ENCODE data around the gene FRA10AC1.

The FRA10AC1 gene

DNA sequence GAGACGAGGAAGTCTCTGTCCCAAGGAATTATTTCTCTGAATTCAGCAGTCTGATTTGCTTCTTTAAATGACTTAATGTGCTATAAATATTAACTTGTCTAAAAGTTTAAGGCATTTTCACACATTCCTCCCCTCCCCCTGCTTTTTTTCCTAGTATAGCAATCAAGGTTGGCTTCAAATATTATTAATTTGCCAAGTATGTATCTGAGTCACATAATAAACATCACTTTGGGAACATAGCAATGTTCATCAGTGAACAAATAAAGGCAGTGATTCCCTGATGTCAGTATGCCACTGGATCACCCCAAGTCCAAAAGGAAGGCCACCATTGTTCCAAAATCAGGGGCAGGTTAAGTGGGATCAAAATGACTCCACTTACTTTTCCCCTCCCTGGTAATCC lies 49.5 kb downstream of the FRA10AC1 start:
- intact Hi-C loops (cut with DNase I): no loop called here
- DNase-seq: no peak

DNA sequence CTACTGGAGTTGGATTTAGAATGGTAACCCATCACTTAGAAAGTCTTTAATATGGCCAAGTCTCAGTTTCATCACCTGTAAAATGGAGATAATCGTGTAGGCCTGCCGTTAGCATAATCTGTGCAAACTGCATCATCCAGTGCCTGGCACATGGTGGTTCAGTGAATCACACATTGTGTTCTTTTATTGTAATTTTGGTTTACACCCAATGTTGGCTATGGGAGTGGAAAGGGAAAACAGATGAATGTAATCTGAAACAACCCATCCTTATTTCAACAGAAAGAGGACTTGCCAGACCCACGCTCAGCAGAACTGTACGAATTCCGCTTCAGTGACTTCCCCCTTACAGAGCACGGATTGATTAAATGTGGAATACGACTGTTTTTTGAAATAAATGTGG lies 62.6 kb downstream of the FRA10AC1 start:
- intact Hi-C loops (cut with DNase I): no loop called here
- DNase-seq: no peak

DNA sequence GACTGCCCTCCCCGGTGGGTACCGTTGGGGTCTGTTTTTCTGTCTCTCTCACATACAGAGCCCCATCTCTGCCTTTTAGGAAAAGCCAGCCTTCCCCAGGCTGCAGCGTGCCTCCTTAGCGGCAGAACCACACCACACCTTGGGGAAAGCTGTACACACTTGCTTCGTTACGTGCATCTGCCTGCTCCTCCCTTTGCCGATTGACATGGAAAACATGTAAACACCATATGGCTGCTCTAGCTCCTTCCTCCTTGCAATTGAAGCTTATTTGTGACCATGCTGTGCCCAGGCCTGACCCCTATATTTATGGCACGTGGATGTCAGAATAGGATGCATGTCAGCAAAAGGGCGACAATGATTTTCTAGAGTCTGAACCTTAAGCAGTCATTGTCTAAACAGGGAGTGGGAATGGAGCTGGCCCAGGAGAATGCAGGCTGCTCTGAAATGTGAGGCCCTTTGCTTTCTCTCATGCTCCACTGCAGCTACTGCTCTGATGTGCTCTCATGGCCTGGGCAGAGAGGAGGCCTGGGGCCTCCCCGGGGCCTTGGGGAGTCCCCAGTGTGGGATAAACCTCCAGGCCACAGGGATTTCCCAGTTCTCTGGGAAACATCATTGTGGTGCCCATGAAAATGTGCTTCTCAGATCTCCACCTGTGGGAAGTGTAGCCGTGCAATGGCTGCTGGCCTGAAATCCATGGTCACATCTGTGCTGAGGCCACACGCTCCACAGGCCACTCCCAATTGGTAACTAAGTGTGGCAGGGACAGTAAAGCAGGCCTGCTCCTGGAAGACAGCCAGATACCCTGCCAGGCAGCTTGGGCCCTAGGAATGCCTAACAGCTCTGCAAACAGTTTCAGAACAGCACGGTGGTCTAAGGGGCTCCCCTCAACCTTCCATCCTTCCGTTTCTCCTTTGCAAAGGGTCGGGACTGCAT lies 71.5 kb downstream of the FRA10AC1 start:
- intact Hi-C loops (cut with DNase I): no loop called here
- no peak for DNase-seq

DNA sequence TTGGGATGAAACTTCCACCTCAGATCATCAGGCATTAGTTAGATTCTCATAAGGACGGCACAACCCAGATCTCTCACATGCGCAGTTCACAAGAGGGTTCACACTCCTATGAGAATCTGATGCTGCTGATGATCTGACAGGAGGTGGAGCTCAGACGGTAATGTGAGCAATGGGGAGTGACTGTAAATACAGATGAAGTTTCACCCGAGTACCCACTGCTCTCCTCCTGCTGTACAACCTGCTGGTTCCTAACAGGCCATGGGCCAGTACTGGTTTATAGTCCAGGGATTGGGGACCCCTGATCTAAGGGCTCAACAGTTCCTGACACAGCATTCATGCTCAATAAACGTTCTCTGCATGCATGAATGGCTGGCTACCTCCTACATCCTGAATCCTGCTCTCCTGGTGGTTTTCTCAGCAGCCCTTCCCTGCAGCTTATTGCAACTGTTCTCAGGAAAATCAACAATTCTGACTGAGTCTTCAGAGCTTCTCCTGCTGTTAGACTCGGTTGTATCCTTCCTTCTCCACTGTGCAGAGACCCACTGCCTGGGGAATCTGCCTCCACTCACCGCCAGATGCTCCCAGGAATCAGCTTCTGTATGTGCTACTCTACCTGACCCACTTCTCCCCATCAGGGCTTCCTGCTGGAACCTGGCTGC lies 72.6 kb downstream of the FRA10AC1 start:
- DNase-seq: no peak
- intact Hi-C loops (cut with DNase I): no loop called here

DNA sequence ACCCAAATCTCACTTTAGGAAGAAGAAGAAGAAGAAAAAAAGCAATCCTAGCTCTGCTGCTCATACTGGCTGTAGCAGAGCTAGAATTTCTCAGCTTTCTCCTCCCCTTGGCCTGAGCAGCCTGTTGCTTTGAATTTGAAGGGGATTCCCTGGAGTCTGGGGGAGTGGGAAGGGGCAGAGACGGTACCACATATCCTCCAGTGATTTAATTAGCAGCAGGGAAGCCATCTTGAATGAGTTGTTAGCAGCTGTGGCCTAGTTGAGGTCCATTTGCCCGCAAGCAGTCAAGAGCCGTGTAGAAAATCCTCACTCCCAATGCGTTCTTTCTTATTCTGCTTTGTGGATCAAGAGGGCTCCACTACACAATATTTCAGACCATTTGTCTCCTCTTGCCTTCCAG lies 73.5 kb downstream of the FRA10AC1 start:
- no peak for DNase-seq
- intact Hi-C loops (cut with DNase I): no loop called here

DNA sequence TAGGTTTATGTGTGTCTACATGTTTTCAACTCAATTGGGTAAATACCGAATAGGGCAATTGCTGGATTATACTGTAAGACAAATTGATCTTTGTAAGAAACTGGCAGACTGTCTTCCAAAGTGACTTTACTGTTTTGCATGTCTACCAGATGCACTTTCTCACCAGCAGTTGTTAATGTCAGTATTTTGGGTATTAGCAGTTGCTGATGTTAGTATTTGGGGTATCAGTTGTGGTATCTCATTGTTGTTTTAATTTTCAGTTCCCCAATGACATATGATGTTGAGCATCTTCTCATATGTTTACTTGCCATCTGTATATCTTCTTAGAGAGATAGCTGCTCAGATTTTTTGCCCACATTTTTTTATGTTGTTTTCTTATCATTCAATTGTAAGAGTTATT lies 79.5 kb downstream of the FRA10AC1 start:
- DNase-seq: no peak

DNA sequence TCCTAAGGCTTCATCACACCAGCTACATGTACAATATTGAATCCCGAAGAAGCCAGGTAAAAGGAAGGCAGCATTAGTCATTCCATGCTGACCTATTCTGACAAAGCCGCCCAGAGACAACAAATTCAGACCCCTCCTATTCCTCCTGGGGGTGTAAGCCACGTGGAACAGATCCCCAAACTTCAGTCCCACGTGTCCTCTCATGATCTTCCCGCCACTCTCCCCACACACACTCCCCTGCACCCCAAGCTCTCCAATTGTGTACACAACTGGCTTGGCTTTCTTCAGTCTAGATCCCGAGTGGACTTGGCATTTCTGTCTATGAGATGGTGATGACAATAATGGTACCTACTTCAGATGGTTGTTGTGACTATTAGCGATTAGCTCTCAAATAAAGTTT lies 81.5 kb downstream of the FRA10AC1 start:
- intact Hi-C loops (cut with DNase I): no loop called here
- DNase-seq: no peak

More for the DNA sequence above, 79.5 kb downstream of the FRA10AC1 start:
- intact Hi-C loops (cut with DNase I): no loop called here

Data from posterior cingulate gyrus (tissue), 11 donors.